OCI-LY3 (cell line): Measurements from ENCODE around the gene PABPN1L.
A peak's percentile ranks its signal among the peaks of the same experiment; 100 is the strongest.

Experiments used
- H2AFZ ChIP-seq: fragments of 200-600, 300-600 bp; shearing (Covaris generic); 2 replicates; pipeline ENCODE4 v1.6.0; 2014; ENCODE audit warnings: antibody characterized with exemption, low read depth, low read length
- H3K27ac ChIP-seq: fragments of 200-600, 300-600 bp; sonication (generic); 2 replicates; pipeline ENCODE4 v1.5.1; 2014; ENCODE audit warnings: mild to moderate bottlenecking, low read length, moderate library complexity, mixed read lengths
- H3K27me3 ChIP-seq: fragments of 200-600, 300-600 bp; sonication (generic); 2 replicates; pipeline ENCODE4 v1.6.1; 2014; ENCODE audit warnings: low read depth, low read length, mixed read lengths
- H3K36me3 ChIP-seq: fragments of 200-600, 300-600 bp; sonication (generic); replicated peaks from 2 replicates; pipeline ENCODE3; 2014; ENCODE audit warnings: low read depth, low read length, mixed read lengths
- H3K4me1 ChIP-seq: fragments of 300-600, 200-600 bp; sonication (generic); 2 replicates; pipeline ENCODE4 v1.6.1; 2014; ENCODE audit warnings: low read length, mixed read lengths
- H3K4me2 ChIP-seq: fragments of 200-600, 300-600 bp; sonication (generic); 2 replicates; pipeline ENCODE4 v1.6.1; 2014; ENCODE audit warnings: low read length, mixed read lengths
- H3K4me3 ChIP-seq: fragments of 300-600, 200-600 bp; sonication (generic); 2 replicates; pipeline ENCODE4 v1.5.1; 2014; ENCODE audit warnings: antibody characterized with exemption, mild to moderate bottlenecking, low read length, moderate library complexity
- H3K79me2 ChIP-seq: fragments of 300-600, 200-600 bp; shearing (Covaris generic); 2 replicates; pipeline ENCODE4 v1.6.1; 2014; ENCODE audit warnings: mild to moderate bottlenecking, low read length, mixed read lengths
- H3K9ac ChIP-seq: fragments of 300-600, 200-600 bp; shearing (Covaris generic); 2 replicates; pipeline ENCODE4 v1.6.0; 2014; ENCODE audit warnings: mild to moderate bottlenecking, low read length, moderate library complexity
- H3K9me3 ChIP-seq: fragments of 200-600, 300-600 bp; shearing (Covaris generic); 2 replicates; pipeline ENCODE4 v1.6.1; 2014; ENCODE audit warnings: low read length, mixed read lengths; ENCODE audit not compliant: insufficient read depth
- H4K20me1 ChIP-seq: fragments of 200-600, 300-600 bp; sonication (generic); 2 replicates; pipeline ENCODE4 v1.6.1; 2016; ENCODE audit warnings: low read length, mixed read lengths; ENCODE audit not compliant: insufficient read depth
- CTCF ChIP-seq: fragments of 200-600, 300-600 bp; sonication (generic); IDR thresholded peaks from 2 replicates; pipeline ENCODE4 v1.5.1; 2014; ENCODE audit warnings: antibody characterized with exemption, low read length, low read depth
- EZH2phosphoT487 ChIP-seq: fragments of 200-600 bp; shearing (Covaris generic); IDR thresholded peaks from 2 replicates; pipeline ENCODE4 v1.6.1; 2018; ENCODE audit warnings: antibody characterized with exemption, mixed run types, low read depth

Gene PABPN1L

GRCh38 chr16:88818575-88818874, 47.9 kb downstream of the PABPN1L start:
- no peaks in the 10 kb centered on the region for H3K4me1 ChIP-seq
- TF ChIP-seq CTCF (no peak), EZH2phosphoT487 (no peak)
- no peaks in the 10 kb centered on the region for H4K20me1 ChIP-seq
- H3K9me3 ChIP-seq, result no peaks in the 10 kb centered on the region
- no peak overlapping the region for H2AFZ ChIP-seq
- H3K27me3 ChIP-seq, result no peaks in the 10 kb centered on the region
- no peak overlapping the region for H3K4me3 ChIP-seq
- no peak overlapping the region for H3K9ac ChIP-seq
- H3K79me2 ChIP-seq, result no peaks in the 10 kb centered on the region
- H3K4me2 ChIP-seq, result no peak overlapping the region
- H3K27ac ChIP-seq, result no peak overlapping the region
- no peaks in the 10 kb centered on the region for H3K36me3 ChIP-seq

- no peaks in the 10 kb centered on the region for H3K79me2 ChIP-seq
- TF ChIP-seq CTCF, result no peak
- TF ChIP-seq EZH2phosphoT487, result no peak
- no peak overlapping the region for H3K4me2 ChIP-seq
- no peak overlapping the region for H3K4me3 ChIP-seq
- H3K4me1 ChIP-seq, result no peaks in the 10 kb centered on the region
- H3K9me3 ChIP-seq, result no peaks in the 10 kb centered on the region
- no peak overlapping the region for H2AFZ ChIP-seq
- H3K27me3 ChIP-seq, result no peaks in the 10 kb centered on the region
- H3K9ac ChIP-seq, result no peak overlapping the region
- H3K27ac ChIP-seq, result no peak overlapping the region
- H4K20me1 ChIP-seq, result no peaks in the 10 kb centered on the region
- no peaks in the 10 kb centered on the region for H3K36me3 ChIP-seq
Measured at GRCh38 chr16:88817785-88818574, 48.5 kb downstream of the PABPN1L start.

- H3K27ac ChIP-seq, result no peak overlapping the region
- H3K4me1 ChIP-seq, result no peaks in the 10 kb centered on the region
- H3K4me3 ChIP-seq, result no peak overlapping the region
- no peaks in the 10 kb centered on the region for H3K9me3 ChIP-seq
- H3K27me3 ChIP-seq, result no peaks in the 10 kb centered on the region
- no peak for TF ChIP-seq EZH2phosphoT487
- no peak for TF ChIP-seq CTCF
- H2AFZ ChIP-seq, result no peak overlapping the region
- H3K9ac ChIP-seq, result no peak overlapping the region
- no peak overlapping the region for H3K4me2 ChIP-seq
- no peaks in the 10 kb centered on the region for H3K79me2 ChIP-seq
- no peaks in the 10 kb centered on the region for H4K20me1 ChIP-seq
- no peaks in the 10 kb centered on the region for H3K36me3 ChIP-seq
Measured at GRCh38 chr16:88816736-88817535, 49.5 kb downstream of the PABPN1L start.

DNA sequence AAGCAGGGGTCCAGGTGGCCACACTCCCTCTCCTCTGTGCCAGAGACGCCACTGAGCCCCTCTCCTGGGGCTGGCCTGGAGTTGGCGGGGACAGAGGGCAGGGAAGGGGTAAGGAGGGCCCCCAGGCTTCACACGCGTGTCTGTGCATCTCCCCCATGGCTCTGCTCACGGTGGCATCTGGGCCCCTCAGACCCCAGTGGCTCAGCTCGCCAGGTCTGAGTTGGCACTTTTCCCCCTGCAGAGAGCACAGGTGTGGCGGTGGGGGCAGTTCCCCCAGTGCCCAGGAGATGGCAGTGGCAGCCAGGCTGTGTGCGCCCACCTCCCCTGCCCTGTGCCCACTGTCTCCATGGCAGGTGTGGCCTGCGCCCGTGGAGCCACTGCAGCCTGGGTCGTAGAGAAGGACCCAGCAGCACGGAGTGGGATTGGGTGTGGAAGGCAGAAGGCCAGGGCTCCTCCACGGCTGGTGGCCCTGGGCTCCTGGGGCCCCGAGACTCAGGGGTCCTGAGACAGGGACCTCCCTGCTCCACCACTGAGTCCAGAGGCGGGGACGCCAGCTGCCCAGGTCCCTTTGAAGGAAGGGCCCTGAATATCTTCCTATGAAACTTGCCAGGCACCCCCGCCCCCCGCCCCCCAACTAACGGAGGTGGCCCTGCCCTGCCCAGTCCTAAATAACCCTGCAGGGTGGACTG, 50.4 kb downstream of the PABPN1L start:
- no peaks in the 10 kb centered on the region for H4K20me1 ChIP-seq
- no peak overlapping the region for H2AFZ ChIP-seq
- no peaks in the 10 kb centered on the region for H3K27me3 ChIP-seq
- H3K4me1 ChIP-seq, result no peaks in the 10 kb centered on the region
- no peak overlapping the region for H3K9ac ChIP-seq
- peaks cover 5% of the 10 kb centered on the region for H3K79me2 ChIP-seq
- H3K9me3 ChIP-seq, result no peaks in the 10 kb centered on the region
- H3K4me3 ChIP-seq, result no peak overlapping the region
- H3K27ac ChIP-seq, result no peak overlapping the region
- TF ChIP-seq CTCF, result peak; percentile 80
- no peak for TF ChIP-seq EZH2phosphoT487
- no peaks in the 10 kb centered on the region for H3K36me3 ChIP-seq
- H3K4me2 ChIP-seq, result no peak overlapping the region
